H1 (cell line): ENCODE measurements around the gene ST8SIA4. TPM values are rescaled to one million over a fixed set of nuclear protein-coding genes. Genes with fewer than 3 reads are reported as not detected.

ENCODE experiments used
- CTCF ChIA-PET: fragments of 300-600 bp; sonication (Branson Sonifier 250); formaldehyde crosslinking; loops from one replicate; lab custom pipeline; 2021; ENCODE audit not compliant: partially characterized antibody; lab: Charles Lee
- POLR2A ChIA-PET: fragments of 300-600 bp; sonication (Branson Sonifier 250); formaldehyde crosslinking; loops from one replicate; lab custom pipeline; 2021; ENCODE audit warnings: inconsistent platforms; ENCODE audit not compliant: partially characterized antibody; lab: Charles Lee
- DNase-seq, 2 experiments: peaks; one replicate each; pipeline versions ENCODE4 v3.0.0 to v3.0.0-alpha.2; 2010 to 2022; ENCODE audit warnings: low spot score in 2 of 2, low read depth in 1 of 2, mixed read lengths in 1 of 2
- FAIRE-seq: peaks from 2 replicates; lab custom pipeline; 2011; peaks lifted over from hg19 to GRCh38; lab: Jason Lieb, UNC
- H2AFZ ChIP-seq: 2 replicates; pipeline ENCODE4 v1.8.1; 2012; ENCODE audit warnings: low read length, inconsistent platforms
- H2AK5ac ChIP-seq: 2 replicates; pipeline ENCODE4 v1.6.1; 2013; ENCODE audit warnings: low read depth, low read length
- H2BK120ac ChIP-seq: replicated peaks from 2 replicates; pipeline ENCODE3; 2013; ENCODE audit warnings: low read depth, low read length, inconsistent platforms
- H2BK12ac ChIP-seq: 2 replicates; pipeline ENCODE4 v1.6.1; 2013; ENCODE audit warnings: low read depth, low read length
- H2BK15ac ChIP-seq: 2 replicates; pipeline ENCODE4 v1.6.1; 2013; ENCODE audit warnings: low read length
- H2BK20ac ChIP-seq: 2 replicates; pipeline ENCODE4 v1.6.1; 2013; ENCODE audit warnings: low read length
- H2BK5ac ChIP-seq: 2 replicates; pipeline ENCODE4 v1.6.1; 2013; ENCODE audit warnings: low read depth, low read length
- H3K14ac ChIP-seq: 2 replicates; pipeline ENCODE4 v1.6.1; 2013; ENCODE audit warnings: inconsistent platforms; ENCODE audit not compliant: insufficient read length
- H3K18ac ChIP-seq: 2 replicates; pipeline ENCODE4 v1.6.1; 2013; ENCODE audit warnings: low read length; ENCODE audit errors: extremely low read depth
- H3K23ac ChIP-seq: 2 replicates; pipeline ENCODE4 v1.6.1; 2013; ENCODE audit warnings: inconsistent platforms; ENCODE audit not compliant: insufficient read length
- H3K23me2 ChIP-seq: 2 replicates; pipeline ENCODE4 v1.6.1; 2013; ENCODE audit warnings: low read depth, low read length
- H3K27ac ChIP-seq: 2 replicates; pipeline ENCODE4 v1.6.1; 2011; ENCODE audit warnings: low read depth, low read length, inconsistent platforms
- H3K27me3 ChIP-seq, 4 experiments: replicated peaks in 1 of 4; 1 replicate in 1 of 4; 2 replicates in 3 of 4; pipeline versions ENCODE4 v1.6.1 to v1.8.1; 2011 to 2013; ENCODE audit warnings: low read length in 3 of 4, mild to moderate bottlenecking in 3 of 4, inconsistent platforms in 2 of 4, mixed read lengths in 2 of 4, moderate library complexity in 1 of 4; ENCODE audit not compliant: control insufficient read depth in 3 of 4, insufficient read depth in 3 of 4; ENCODE audit errors: extremely low read depth in 1 of 4
- H3K36me3 ChIP-seq, 4 experiments: 2 replicates each; pipeline versions ENCODE4 v1.6.1 to v1.8.1; 2011 to 2013; ENCODE audit warnings: mild to moderate bottlenecking in 4 of 4, low read length in 3 of 4, moderate library complexity in 2 of 4, control low read depth in 1 of 4, inconsistent platforms in 1 of 4; ENCODE audit not compliant: insufficient read depth in 4 of 4, control insufficient read depth in 2 of 4
- H3K4ac ChIP-seq: replicated peaks from 2 replicates; pipeline ENCODE3; 2013; ENCODE audit warnings: low read length, low read depth, mixed read lengths, inconsistent platforms; ENCODE audit not compliant: insufficient read length
- H3K4me1 ChIP-seq, 4 experiments: replicated peaks in 1 of 4; 1 replicate in 1 of 4; 2 replicates in 3 of 4; pipeline versions ENCODE4 v1.6.1 to v1.8.1; 2011 to 2013; ENCODE audit warnings: low read length in 3 of 4, inconsistent platforms in 2 of 4, mixed read lengths in 1 of 4; ENCODE audit not compliant: insufficient read depth in 4 of 4, control insufficient read depth in 3 of 4
- H3K4me2 ChIP-seq, 2 experiments: 2 replicates each; pipeline versions ENCODE4 v1.6.1 to v1.8.1; 2011 to 2013; ENCODE audit warnings: low read depth in 2 of 2, low read length in 2 of 2, control low read depth in 1 of 2, inconsistent platforms in 1 of 2, mild to moderate bottlenecking in 1 of 2; ENCODE audit not compliant: insufficient read depth in 1 of 2
- H3K4me3 ChIP-seq, 4 experiments: fragments of 200-600, 300-600 bp in 1 of 4; sonication (generic), shearing (Covaris generic), sonication (Bioruptor Twin) in 1 of 4; 2 replicates each; pipeline versions ENCODE4 v1.5.1 to v1.8.1; 2011 to 2016; ENCODE audit warnings: low read length in 4 of 4, low read depth in 3 of 4, control low read depth in 2 of 4, inconsistent platforms in 2 of 4, mild to moderate bottlenecking in 2 of 4, mixed read lengths in 1 of 4, moderate library complexity in 1 of 4; ENCODE audit not compliant: insufficient read depth in 2 of 4; ENCODE audit errors: extremely low read depth in 1 of 4
- H3K56ac ChIP-seq: replicated peaks from 2 replicates; pipeline ENCODE3; 2013; ENCODE audit warnings: low read depth, mild to moderate bottlenecking, mixed read lengths, low read length, inconsistent platforms; ENCODE audit not compliant: insufficient read length
- H3K79me1 ChIP-seq: 2 replicates; pipeline ENCODE4 v1.6.1; 2013; ENCODE audit warnings: low read depth, low read length, control low read depth
- H3K79me2 ChIP-seq, 2 experiments: 2 replicates each; pipeline versions ENCODE4 v1.6.1 to v1.8.1; 2012 to 2013; ENCODE audit warnings: low read length in 2 of 2, mild to moderate bottlenecking in 2 of 2, inconsistent platforms in 1 of 2; ENCODE audit not compliant: insufficient read depth in 2 of 2, control insufficient read depth in 1 of 2
- H3K9ac ChIP-seq, 4 experiments: replicated peaks in 1 of 4; 1 replicate in 1 of 4; 2 replicates in 3 of 4; pipeline versions ENCODE4 v1.6.1 to v1.8.1; 2011 to 2013; ENCODE audit warnings: low read depth in 3 of 4, low read length in 3 of 4, control low read depth in 2 of 4, mild to moderate bottlenecking in 2 of 4, moderate library complexity in 2 of 4, inconsistent platforms in 1 of 4; ENCODE audit errors: extremely low read depth in 1 of 4
- H3K9me3 ChIP-seq, 2 experiments: 2 replicates each; pipeline versions ENCODE4 v1.6.1 to v1.8.1; 2012 to 2013; ENCODE audit warnings: mild to moderate bottlenecking in 2 of 2, moderate library complexity in 2 of 2, control low read depth in 1 of 2, inconsistent platforms in 1 of 2, low read depth in 1 of 2, low read length in 1 of 2, mixed read lengths in 1 of 2; ENCODE audit not compliant: insufficient read depth in 2 of 2
- H4K20me1 ChIP-seq, 2 experiments: replicated peaks in 1 of 2; 2 replicates each; pipeline versions ENCODE3 to v1.8.1; 2011 to 2013; ENCODE audit warnings: inconsistent platforms in 2 of 2, low read length in 2 of 2, mild to moderate bottlenecking in 1 of 2; ENCODE audit not compliant: insufficient read depth in 2 of 2, control insufficient read depth in 1 of 2
- H4K5ac ChIP-seq: 2 replicates; pipeline ENCODE4 v1.6.1; 2013; ENCODE audit warnings: low read length, low read depth, mixed read lengths, inconsistent platforms; ENCODE audit not compliant: insufficient read length
- H4K8ac ChIP-seq: 2 replicates; pipeline ENCODE4 v1.8.0; 2013; ENCODE audit warnings: mild to moderate bottlenecking, moderate library complexity, low read length, inconsistent platforms; ENCODE audit not compliant: insufficient read depth; ENCODE audit errors: extremely low read depth
- H4K91ac ChIP-seq: replicated peaks from 2 replicates; pipeline ENCODE3; 2013; ENCODE audit warnings: low read length, mixed read lengths, inconsistent platforms; ENCODE audit not compliant: insufficient read length
- BCL11A ChIP-seq, 2 experiments: IDR thresholded peaks; one replicate each; pipeline ENCODE4 v1.6.1; 2011; ENCODE audit warnings: low read depth in 2 of 2, low read length in 2 of 2, mild to moderate bottlenecking in 2 of 2
- BRCA1 ChIP-seq: IDR thresholded peaks from 2 replicates; pipeline ENCODE4 v1.6.1; 2012; ENCODE audit warnings: low read depth, low read length, improper control_type of control experiment
- CBX5 ChIP-seq: fragments of 300-800, 300-1000 bp; sonication (generic); IDR thresholded peaks from 2 replicates; pipeline ENCODE4 v1.7.1; 2016; ENCODE audit warnings: antibody characterized with exemption, low read length, low read depth
- CBX8 ChIP-seq: fragments of 300-800, 300-1000 bp; sonication (generic); IDR thresholded peaks from 2 replicates; pipeline ENCODE4 v1.7.1; 2016; ENCODE audit warnings: low read depth, low read length, borderline replicate concordance
- EZH2 ChIP-seq: fragments of 200-600 bp; sonication (generic); IDR thresholded peaks from 2 replicates; pipeline ENCODE4 v1.7.1; 2012; ENCODE audit warnings: low read depth, mild to moderate bottlenecking, moderate library complexity, low read length, inconsistent platforms; ENCODE audit not compliant: severe bottlenecking
- HDAC2 ChIP-seq, 2 experiments: fragments of 300-600 bp in 1 of 2; sonication (generic) in 1 of 2; IDR thresholded peaks; 2 replicates each; pipeline ENCODE4 v1.6.1; 2011 to 2012; ENCODE audit warnings: low read depth in 2 of 2, low read length in 2 of 2, mild to moderate bottlenecking in 2 of 2, moderate library complexity in 2 of 2, borderline replicate concordance in 1 of 2, inconsistent platforms in 1 of 2
- PHF8 ChIP-seq: fragments of 200-600 bp; sonication (generic); conservative IDR thresholded peaks from 2 replicates; pipeline ENCODE4 v1.7.1; 2012; ENCODE audit warnings: low read depth, mild to moderate bottlenecking, inconsistent platforms, low read length, moderate library complexity
- RNF2 ChIP-seq: fragments of 200-900, 300-1000 bp; sonication (generic); IDR thresholded peaks from 2 replicates; pipeline ENCODE4 v1.7.1; 2016; ENCODE audit warnings: borderline replicate concordance, low read depth, mild to moderate bottlenecking, antibody characterized with exemption, low read length; ENCODE audit not compliant: poor library complexity, severe bottlenecking; ENCODE audit errors: missing control alignments
- SUZ12 ChIP-seq: fragments of 200-600 bp; sonication (generic); IDR thresholded peaks from 2 replicates; pipeline ENCODE4 v1.6.1; 2012; ENCODE audit warnings: mild to moderate bottlenecking, inconsistent platforms, low read length, moderate library complexity, mixed read lengths
- TBP ChIP-seq: IDR thresholded peaks from 2 replicates; pipeline ENCODE4 v1.6.1; 2011; ENCODE audit warnings: low read depth, low read length, improper control_type of control experiment
- WGBS, 2 experiments: shearing (Covaris generic) in 1 of 2; methylation state at CpG; one replicate each; pipeline versions ENCODE4 v1.1.6 to v1.1.7; 2013 to 2015; ENCODE audit warnings: low lambda C conversion rate in 2 of 2, mixed read lengths in 2 of 2, inconsistent platforms in 1 of 2, low coverage in 1 of 2, missing lambda C conversion rate in 1 of 2; ENCODE audit not compliant: insufficient replicate concordance in 2 of 2, insufficient coverage in 1 of 2, insufficient read length in 1 of 2; ENCODE audit errors: extremely low coverage in 1 of 2, missing lambda C conversion rate in 1 of 2; 5-methylcytosine and 5-hydroxymethylcytosine counted together
- polyA plus RNA-seq, 7 experiments: library from polyadenylated mRNA; depleted of rRNA in 3 of 7; stranded (reverse) in 5 of 7; unstranded in 2 of 7; fragments of >200 nt in 5 of 7; fragments of 200-250 nt in 2 of 7; gene quantifications; 1 replicate in 5 of 7; 2 replicates in 1 of 7; 4 replicates in 1 of 7; pipeline versions ENCODE4 v1.2.1 to v1.2.3, GENCODE V29; 2011 to 2013; ENCODE audit warnings: missing spikeins in 2 of 7, mixed read lengths in 2 of 7
- total RNA-seq: library from RNA; stranded (reverse); fragmentation: NEBNext Ultra II Directional; extraction: Animal tissue kit (Norgen Biotek cat#: 25700); gene quantifications from 2 replicates; pipeline ENCODE4 v1.2.1, GENCODE V29; 2021
- TF ChIP-seq, protein P1 (sequence below): IDR thresholded peaks from 2 replicates; pipeline ENCODE4 v1.6.1; 2012; ENCODE audit warnings: inconsistent platforms

The ST8SIA4 gene
- total and polyA plus RNA-seq, 2 of the 8 experiments (the other 6 are each of a cell fraction or from before 2014, with no cell fraction given), result 0.08 to 0.50 TPM

DNA sequence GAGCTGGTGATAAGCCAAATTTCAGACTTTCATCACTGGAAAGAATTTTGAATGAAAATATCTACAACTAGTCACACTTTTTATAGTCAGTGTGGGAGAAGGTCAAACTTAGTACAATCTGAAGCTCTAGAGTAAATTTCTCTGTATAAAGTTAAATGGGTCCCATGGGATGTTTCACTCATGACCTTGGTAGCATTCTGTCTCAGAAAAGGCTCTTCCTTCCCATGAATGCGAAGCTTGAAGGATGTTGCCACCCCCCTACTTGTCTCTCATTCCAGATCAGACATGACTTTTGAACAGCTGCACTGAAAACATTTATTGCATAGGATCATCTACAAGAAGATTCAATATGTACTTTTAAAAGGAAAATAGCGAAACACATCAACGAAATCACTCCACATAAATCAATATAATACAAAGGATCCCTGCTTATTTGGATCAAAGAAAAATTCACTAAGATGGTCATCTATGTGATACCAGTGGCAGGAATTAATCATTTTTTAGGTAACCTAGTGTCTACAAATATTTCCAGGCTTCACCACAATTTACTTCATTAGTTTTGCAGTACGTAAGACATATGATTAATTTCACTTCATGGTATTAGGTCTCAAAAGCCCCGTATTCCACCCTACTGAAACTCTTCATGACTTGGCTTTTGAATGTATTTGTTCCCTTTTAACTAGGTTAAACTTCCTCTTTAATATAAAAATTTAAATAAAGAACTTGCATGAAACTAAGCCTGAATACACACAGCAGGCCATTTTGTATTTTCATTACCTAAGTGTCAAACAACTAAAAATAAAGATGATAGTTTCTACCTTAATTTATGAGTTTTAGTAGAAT lies 4.4 kb downstream of the ST8SIA4 start:
- no peak overlapping the region for H3K14ac ChIP-seq
- no peaks in the 10 kb centered on the region for H3K36me3 ChIP-seq
- H4K20me1 ChIP-seq, result no peaks in the 10 kb centered on the region
- H3K4me2 ChIP-seq, result no peak overlapping the region
- H2BK120ac ChIP-seq, result no peak overlapping the region
- no peak overlapping the region for H4K5ac ChIP-seq
- H2BK5ac ChIP-seq, result no peak overlapping the region
- no peak overlapping the region for H4K91ac ChIP-seq
- no peak overlapping the region for H3K4me3 ChIP-seq
- peaks cover 20% of the 10 kb centered on the region for H3K23me2 ChIP-seq
- H3K9me3 ChIP-seq, result no peaks in the 10 kb centered on the region
- no peak for DNase-seq
- no peak overlapping the region for H3K4ac ChIP-seq
- H3K79me1 ChIP-seq, result no peaks in the 10 kb centered on the region
- no peak overlapping the region for H3K27ac ChIP-seq
- CTCF ChIA-PET, result interaction anchor here (0.8 to 2.9 kb wide), 5 partner anchors 111 to 458 kb away, joined by 3 to 14 read pairs (median 5); no protein-coding TSS in a partner anchor
- no peak overlapping the region for H4K8ac ChIP-seq
- H3K4me1 ChIP-seq, result peaks cover 0 to 16% (median 4%) of the 10 kb centered on the region in 4 experiments; a peak in 5 of 7 replicates
- H3K18ac ChIP-seq, result no peak overlapping the region
- no peak overlapping the region for H3K9ac ChIP-seq
- H2BK20ac ChIP-seq, result no peak overlapping the region
- H2BK15ac ChIP-seq, result no peak overlapping the region
- WGBS, 2 experiments, result 95% methylated on average over 5 of the region's 5 CpGs; no CpG with 5 or more reads in 1 of the 2 experiments
- no peak overlapping the region for H3K23ac ChIP-seq
- POLR2A ChIA-PET, result no interaction called here
- H2AK5ac ChIP-seq, result no peak overlapping the region
- no peak overlapping the region for H2AFZ ChIP-seq
- H2BK12ac ChIP-seq, result no peak overlapping the region
- H3K27me3 ChIP-seq, result peaks cover 14 to 36% (median 30%) of the 10 kb centered on the region in 4 experiments
- no peaks in the 10 kb centered on the region for H3K79me2 ChIP-seq
- FAIRE-seq, result no peak
- H3K56ac ChIP-seq, result no peak overlapping the region
- TF ChIP-seq SUZ12 (no peak), BRCA1 (no peak), PHF8 (no peak), CBX5 (no peak), CBX8 (no peak), TBP (no peak), BCL11A (IDR thresholded peaks at IDR 0.05; ENCODE audit: low read depth in 2 of 2, low read length in 2 of 2) (no peak), RNF2 (no peak), HDAC2 (IDR thresholded peaks at IDR 0.05; ENCODE audit: borderline replicate concordance in 1 of 2, low read depth in 2 of 2, low read length in 2 of 2) (no peak), EZH2 (no peak)
- TF ChIP-seq, protein P1, sequence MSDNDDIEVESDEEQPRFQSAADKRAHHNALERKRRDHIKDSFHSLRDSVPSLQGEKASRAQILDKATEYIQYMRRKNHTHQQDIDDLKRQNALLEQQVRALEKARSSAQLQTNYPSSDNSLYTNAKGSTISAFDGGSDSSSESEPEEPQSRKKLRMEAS, result no peak
